Activated CD8-positive, alpha-beta memory T cell treated with anti-CD3 and anti-CD28 coated beads for 36 hours (primary cell): ENCODE measurements around the gene ASTN2. TPM values are rescaled to one million over a fixed set of nuclear protein-coding genes. Genes with fewer than 3 reads are reported as not detected.

ENCODE experiments used
- CTCF ChIA-PET: fragments of 350-600 bp; sonication (Branson Sonifier 250); formaldehyde crosslinking; loops from one replicate; lab custom pipeline; 2021; ENCODE audit warnings: antibody characterized with exemption; lab: Charles Lee
- POLR2A ChIA-PET: fragments of 350-600 bp; sonication (Branson Sonifier 250); formaldehyde crosslinking; loops from one replicate; lab custom pipeline; 2021; ENCODE audit warnings: antibody characterized with exemption; lab: Charles Lee
- total RNA-seq, 2 experiments: library from RNA; stranded (reverse); gene quantifications; one replicate each; pipeline ENCODE4 v1.2.3, GENCODE V29; 2021

The ASTN2 gene
- total RNA-seq, 2 experiments from 2014 or later, result 3.1 to 4.3 TPM

- ChIA-PET CTCF (no interaction called here), POLR2A (no interaction called here)
Measured at GRCh38 chr9:116689486-116690032, 725.3 kb downstream of the ASTN2 start.

- ChIA-PET POLR2A (no interaction called here), CTCF (no interaction called here)
Measured at GRCh38 chr9:116688806-116689485, 725.9 kb downstream of the ASTN2 start.

GRCh38 chr9:116687754-116688135, 727.1 kb downstream of the ASTN2 start:
- CTCF ChIA-PET, result no interaction called here
- POLR2A ChIA-PET, result no interaction called here

GRCh38 chr9:116687074-116687753, 727.6 kb downstream of the ASTN2 start, which contains the start of gene TRIM32:
TSS of gene TRIM32 (plus strand) at chr9:116687305. CDS start at chr9:116697743, 10,438 bp downstream.
- ChIA-PET CTCF (interaction anchor here (1.4 kb wide), 1 partner anchor 22 kb away, joined by 3 read pairs; no protein-coding TSS in a partner anchor), POLR2A (interaction anchor here (0.6 to 1.1 kb wide), 2 partner anchors 11 to 23 kb away, joined by 3 to 4 read pairs; no protein-coding TSS in a partner anchor)

GRCh38 chr9:116686693-116687073, 728.2 kb downstream of the ASTN2 start:
- CTCF ChIA-PET, result interaction anchor here (1.4 kb wide), 1 partner anchor 22 kb away, joined by 3 read pairs; no protein-coding TSS in a partner anchor
- POLR2A ChIA-PET, result interaction anchor here (0.6 to 1.1 kb wide), 2 partner anchors 11 to 24 kb away, joined by 3 to 4 read pairs; no protein-coding TSS in a partner anchor

- ChIA-PET POLR2A (interaction anchor here (1.1 kb wide), 1 partner anchor 12 kb away, joined by 3 read pairs; no protein-coding TSS in a partner anchor), CTCF (interaction anchor here (1.4 kb wide), 1 partner anchor 21 kb away, joined by 3 read pairs; no protein-coding TSS in a partner anchor)
Measured at GRCh38 chr9:116686135-116686534, 728.7 kb downstream of the ASTN2 start.

GRCh38 chr9:116685166-116685565, 729.7 kb downstream of the ASTN2 start:
- ChIA-PET POLR2A (no interaction called here), CTCF (no interaction called here)

- POLR2A ChIA-PET, result no interaction called here
- CTCF ChIA-PET, result no interaction called here
Measured at GRCh38 chr9:116683535-116683934, 731.3 kb downstream of the ASTN2 start.

GRCh38 chr9:116674210-116674980, 740.5 kb downstream of the ASTN2 start:
- POLR2A ChIA-PET, result no interaction called here
- CTCF ChIA-PET, result no interaction called here

- POLR2A ChIA-PET, result no interaction called here
- CTCF ChIA-PET, result no interaction called here
Measured at GRCh38 chr9:116673375-116673774, 741.5 kb downstream of the ASTN2 start.

- POLR2A ChIA-PET, result no interaction called here
- CTCF ChIA-PET, result no interaction called here
Measured at GRCh38 chr9:116671605-116672004, 743.3 kb downstream of the ASTN2 start.

GRCh38 chr9:116668970-116669695, 745.7 kb downstream of the ASTN2 start:
- CTCF ChIA-PET, result no interaction called here
- POLR2A ChIA-PET, result no interaction called here

GRCh38 chr9:116663581-116663980, 751.3 kb downstream of the ASTN2 start:
- ChIA-PET CTCF (no interaction called here), POLR2A (no interaction called here)

GRCh38 chr9:116662646-116663310, 752.1 kb downstream of the ASTN2 start:
- CTCF ChIA-PET, result no interaction called here
- POLR2A ChIA-PET, result no interaction called here

- POLR2A ChIA-PET, result no interaction called here
- CTCF ChIA-PET, result no interaction called here
Measured at GRCh38 chr9:116661037-116661954, 753.6 kb downstream of the ASTN2 start.

- CTCF ChIA-PET, result interaction anchor here (1.1 kb wide), 1 partner anchor 1065 kb away, joined by 3 read pairs; no protein-coding TSS in a partner anchor
- POLR2A ChIA-PET, result no interaction called here
Measured at GRCh38 chr9:116658265-116658664, 756.6 kb downstream of the ASTN2 start.

GRCh38 chr9:116656977-116657376, 757.9 kb downstream of the ASTN2 start:
- POLR2A ChIA-PET, result no interaction called here
- CTCF ChIA-PET, result no interaction called here
